ENCODE results near the gene KCNH4.
"Not testable (repeated sequence)": the region's sequence is repeated elsewhere in the genome, so short reads cannot be mapped to it uniquely, and the experiment has no call there.

Gene KCNH4

GRCh38 chr17:42193969-42194899, 13.3 kb upstream of the KCNH4 start, which contains the start of gene GHDC:
GHDC (minus strand) TSS chr17:42194494; CDS start chr17:42193581, 913 bp downstream.
- peak; percentile 68 for DNase-seq

GRCh38 chr17:42193216-42193968, 12.4 kb upstream of the KCNH4 start:
- no peak for DNase-seq

GRCh38 chr17:42192189-42193126, 11.5 kb upstream of the KCNH4 start:
- DNase-seq, result no peak

- no peak for DNase-seq
These were observed 10.3 kb upstream of the KCNH4 start for GRCh38 chr17:42191275-42191608.

DNA sequence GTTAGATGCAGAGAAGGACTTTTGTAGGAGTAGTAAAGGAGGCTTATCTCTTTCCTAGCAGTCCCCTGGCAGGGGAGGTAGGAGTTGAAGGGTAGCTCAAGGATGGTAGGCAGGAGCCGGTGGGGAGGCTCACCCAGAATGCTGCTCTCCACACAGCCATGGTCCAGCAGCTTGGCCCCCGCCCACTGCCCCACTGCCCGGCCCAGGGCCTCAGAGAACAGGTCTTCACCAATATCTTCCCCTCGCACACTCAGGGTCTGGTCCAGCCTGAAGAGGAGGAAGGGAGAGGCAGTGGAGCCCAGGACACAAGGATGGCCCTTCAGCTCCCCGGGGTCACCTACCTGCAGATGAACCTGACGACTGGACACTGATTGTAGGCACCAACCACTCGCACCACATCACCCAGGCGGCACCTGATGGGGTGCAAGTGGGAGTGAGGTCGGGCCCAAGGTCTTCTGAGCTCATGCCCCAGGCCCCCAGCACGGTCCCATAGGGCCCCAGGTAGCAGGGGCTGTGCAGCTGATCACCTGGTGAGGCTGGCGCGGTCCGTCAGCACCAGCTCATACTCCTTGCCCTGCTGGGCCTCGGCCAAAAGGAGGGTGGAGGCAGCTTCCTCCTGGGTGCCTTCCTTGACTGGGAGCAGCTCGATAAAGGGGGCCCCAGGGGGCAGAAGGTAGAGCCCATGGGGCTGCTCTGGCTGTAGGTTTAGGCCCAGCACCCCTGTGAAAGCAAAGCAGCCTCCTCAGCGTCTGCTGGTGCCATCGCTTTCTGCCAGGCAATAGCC, 9.7 kb upstream of the KCNH4 start:
- no peak for DNase-seq

GRCh38 chr17:42189651-42189965, 8.7 kb upstream of the KCNH4 start:
- no peak for DNase-seq

GRCh38 chr17:42188749-42189650, 8.1 kb upstream of the KCNH4 start:
- DNase-seq, result no peak

DNA sequence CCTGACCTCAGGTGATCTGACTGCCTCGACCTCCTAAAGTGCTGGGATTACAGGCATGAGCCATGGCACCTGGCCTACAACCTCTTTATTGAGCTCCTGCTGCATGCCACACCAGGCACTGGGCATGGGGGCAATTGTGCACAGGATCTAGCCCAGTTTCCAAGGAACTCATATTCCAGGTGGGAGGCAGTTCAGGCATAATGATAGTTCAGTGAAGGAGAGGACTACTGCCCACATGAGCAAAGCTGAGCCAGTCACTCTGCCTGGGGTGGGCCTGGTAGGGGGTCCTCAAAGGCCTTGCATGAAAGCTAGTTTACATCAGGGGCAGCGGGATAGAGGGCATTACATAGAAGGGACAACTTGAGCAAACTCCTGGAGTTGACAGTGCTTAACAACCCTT, 6.9 kb upstream of the KCNH4 start:
- DNase-seq, result no peak

GRCh38 chr17:42186191-42186590, 5.2 kb upstream of the KCNH4 start:
- not testable (repeated sequence) for DNase-seq

- DNase-seq, result no peak
These were observed 4.6 kb upstream of the KCNH4 start for GRCh38 chr17:42185621-42185930.

DNA sequence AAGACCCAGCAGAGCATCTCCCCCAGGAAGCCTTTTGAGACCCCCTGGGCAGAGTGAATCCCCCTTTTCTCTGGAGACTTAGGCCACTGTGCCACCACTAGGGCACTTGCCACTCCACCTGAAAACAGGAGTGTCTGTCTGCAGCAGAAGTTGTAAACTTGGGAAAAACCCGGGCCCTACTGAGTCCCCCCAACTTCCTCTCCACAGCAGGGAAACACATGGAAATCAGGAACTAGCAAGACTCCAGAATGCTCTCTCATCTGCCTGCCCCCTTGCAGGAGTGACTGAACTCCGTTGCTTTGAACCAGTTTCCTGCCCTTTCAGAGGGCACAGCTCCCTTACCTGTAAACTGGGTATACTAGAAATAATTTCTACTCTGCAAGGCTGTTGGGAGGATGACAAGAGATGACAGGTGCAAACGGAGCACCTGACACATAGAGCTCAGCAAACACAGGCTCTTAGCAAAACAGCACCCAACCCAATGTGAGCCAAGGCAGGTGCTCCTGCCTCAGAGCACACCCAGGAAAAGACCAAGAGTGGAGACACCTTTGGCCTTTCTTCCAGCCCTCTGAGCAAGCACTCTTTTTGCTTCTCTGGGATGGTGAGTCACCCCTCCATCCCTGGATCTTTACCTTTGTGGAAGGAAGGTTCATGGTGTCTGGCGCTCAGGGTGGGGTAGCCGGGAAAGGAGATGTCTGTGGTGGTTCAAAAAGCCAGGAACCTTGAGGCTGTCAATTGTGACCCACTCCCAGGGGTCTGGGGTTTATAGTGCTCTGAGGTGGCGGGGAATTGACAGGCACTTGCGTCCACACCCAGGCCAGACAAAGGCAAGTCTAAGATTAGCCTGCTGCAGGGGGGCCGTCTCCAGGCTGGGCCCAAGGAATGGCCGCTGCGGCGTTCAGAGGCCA, 4.0 kb upstream of the KCNH4 start, which contains the start of gene HCRT:
Gene HCRT, minus strand, starts transcription at position 740 of the 908 bp plus-strand sequence. Its CDS starts 87 bp downstream, at position 653.
- DNase-seq, result no peak

- DNase-seq, result peak; percentile 60
These were observed 3.1 kb upstream of the KCNH4 start for GRCh38 chr17:42183741-42184711.

GRCh38 chr17:42182927-42183734, 2.2 kb upstream of the KCNH4 start:
- peak; percentile 16 for DNase-seq

- no peak for DNase-seq
These were observed 887 bp upstream of the KCNH4 start for GRCh38 chr17:42181851-42182207.

GRCh38 chr17:42180411-42180921, 476 bp downstream of the KCNH4 start:
- no peak for DNase-seq

DNA sequence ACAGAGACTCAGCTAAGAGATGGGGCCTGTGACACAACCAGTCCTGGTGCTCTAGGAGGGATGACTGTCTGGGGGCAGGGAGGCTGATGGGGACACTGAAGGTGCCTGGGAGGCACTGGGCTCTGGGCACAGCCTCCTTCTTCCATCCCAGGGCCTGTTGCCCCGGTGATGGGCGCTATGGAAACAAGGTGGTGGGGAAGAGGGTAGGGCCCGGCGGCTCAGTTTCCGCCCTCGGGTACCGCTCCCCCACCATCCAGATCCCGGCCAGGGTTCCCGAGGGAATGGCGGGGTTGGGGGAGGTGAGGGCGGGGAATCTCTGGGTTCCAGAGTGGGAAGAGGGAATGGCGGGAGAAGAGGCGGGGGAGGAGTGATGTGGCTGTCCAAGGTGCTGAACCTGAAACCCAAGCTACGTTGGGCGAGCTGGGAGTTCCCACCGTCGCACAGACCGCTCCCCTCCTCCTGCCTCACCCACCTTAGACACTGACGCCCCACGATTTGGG, 981 bp downstream of the KCNH4 start:
- peak; percentile 42 for DNase-seq

DNA sequence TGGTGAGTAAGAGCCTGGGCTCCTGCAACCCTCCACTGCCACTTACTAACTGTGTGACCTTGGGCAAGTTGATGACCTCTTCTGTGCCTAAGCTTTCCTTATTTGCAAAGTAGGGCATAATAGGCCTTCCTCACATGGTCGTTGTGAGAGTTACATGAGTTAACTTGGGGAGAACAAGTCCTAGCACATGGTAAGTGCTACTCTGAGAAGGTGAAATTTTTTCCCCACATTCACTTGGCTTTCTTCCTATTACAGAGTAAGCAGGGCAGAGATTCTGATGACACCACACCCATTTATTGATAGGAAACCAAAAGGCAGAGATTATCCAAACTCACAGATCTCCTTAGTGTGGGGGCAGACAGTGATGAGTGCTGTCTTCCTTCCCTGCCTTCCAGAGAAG, 1.6 kb downstream of the KCNH4 start:
- no peak for DNase-seq

Data from fibroblast of skin of abdomen (primary cell).